Right renal pelvis (tissue), 4 donors: ENCODE results near the gene MSI2. TPM values are rescaled to one million over a fixed set of nuclear protein-coding genes. Genes with fewer than 3 reads are reported as not detected.

ENCODE experiments used
- DNase-seq, 4 donors: peaks; one replicate each; pipeline ENCODE4 v3.0.0-alpha.2; 2013; ENCODE audit warnings: low read depth in 4 of 4, low spot score in 3 of 4, missing footprints in 1 of 4
- polyA plus RNA-seq, 4 donors: library from polyadenylated mRNA; unstranded; fragments of 120-200 nt; gene quantifications; one replicate each; pipeline ENCODE4 v1.2.1, GENCODE V29; 2013; ENCODE audit not compliant: insufficient read length in 4 of 4

Gene MSI2
- polyA plus RNA-seq, 4 donors, result 87.4 to 99.4 (median 98.4) TPM

GRCh38 chr17:57708410-57708809, 452.1 kb downstream of the MSI2 start:
- no peak for DNase-seq

- no peak for DNase-seq
Measured at GRCh38 chr17:57713140-57713539, 456.8 kb downstream of the MSI2 start.

GRCh38 chr17:57714665-57715180, 458.4 kb downstream of the MSI2 start:
- DNase-seq, result no peak

GRCh38 chr17:57715981-57716380, 459.7 kb downstream of the MSI2 start:
- DNase-seq, result no peak

GRCh38 chr17:57718878-57719277, 462.6 kb downstream of the MSI2 start:
- no peak for DNase-seq

- no peak for DNase-seq
Measured at GRCh38 chr17:57720386-57721035, 464.2 kb downstream of the MSI2 start.

GRCh38 chr17:57721967-57722703, 465.8 kb downstream of the MSI2 start:
- no peak for DNase-seq

- DNase-seq, result no peak
Measured at GRCh38 chr17:57722704-57723043, 466.4 kb downstream of the MSI2 start.

- no peak for DNase-seq
Measured at GRCh38 chr17:57723427-57724025, 467.2 kb downstream of the MSI2 start.

- no peak for DNase-seq
Measured at GRCh38 chr17:57724026-57724728, 467.9 kb downstream of the MSI2 start.

GRCh38 chr17:57724729-57725125, 468.4 kb downstream of the MSI2 start:
- no peak for DNase-seq

- DNase-seq, result no peak
Measured at GRCh38 chr17:57726213-57726790, 470.0 kb downstream of the MSI2 start.

GRCh38 chr17:57726838-57727237, 470.5 kb downstream of the MSI2 start:
- DNase-seq, result no peak

- DNase-seq, result no peak
Measured at GRCh38 chr17:57727630-57728175, 471.4 kb downstream of the MSI2 start.

- DNase-seq, result no peak
Measured at GRCh38 chr17:57730026-57730701, 473.8 kb downstream of the MSI2 start.

- no peak for DNase-seq
Measured at GRCh38 chr17:57732062-57732461, 475.7 kb downstream of the MSI2 start.

- no peak for DNase-seq
Measured at GRCh38 chr17:57733085-57733484, 476.8 kb downstream of the MSI2 start.
